Upper lobe of right lung (tissue), 1 donor: ENCODE measurements around the gene CPB2. TPM values are rescaled to one million over a fixed set of nuclear protein-coding genes. Genes with fewer than 3 reads are reported as not detected.

Experiments used
- ATAC-seq: fragments of 200-7000 bp; cut with Tn5 transposase; one replicate; pipeline ENCODE4 v1.9.1; 2020; ENCODE audit warnings: mild to moderate bottlenecking, moderate library complexity
- DNase-seq: peaks from one replicate; pipeline ENCODE4 v3.0.0-alpha.2; 2020
- H3K27ac ChIP-seq: fragments of 200-600 bp; one replicate; pipeline ENCODE4 v1.8.0; 2022
- H3K27me3 ChIP-seq: fragments of 200-600 bp; one replicate; pipeline ENCODE4 v1.8.0; 2022; ENCODE audit warnings: mild to moderate bottlenecking
- H3K36me3 ChIP-seq: fragments of 200-600 bp; one replicate; pipeline ENCODE4 v1.8.0; 2022
- H3K4me1 ChIP-seq: fragments of 200-600 bp; one replicate; pipeline ENCODE4 v1.8.0; 2022
- H3K4me3 ChIP-seq: fragments of 200-600 bp; one replicate; pipeline ENCODE4 v1.8.0; 2022; ENCODE audit warnings: mild to moderate bottlenecking
- H3K9me3 ChIP-seq: fragments of 200-600 bp; one replicate; pipeline ENCODE4 v1.8.0; 2022
- intact Hi-C: fragments of 100-400 bp; cut with DNase I; formaldehyde crosslinking; loops from one replicate; pipeline ENCODE4 v1.11.0; 2022
- total RNA-seq: library from RNA; stranded (reverse); fragmentation: NEBNext Ultra II Directional; extraction: Animal tissue kit (Norgen Biotek cat#: 25700); gene quantifications from one replicate; pipeline ENCODE4 v1.2.1, GENCODE V29; 2021
- TF ChIP-seq, protein P1 (sequence below): fragments of 200-600 bp; IDR thresholded peaks from one replicate; pipeline ENCODE4 v1.8.0; 2022; ENCODE audit warnings: antibody characterized with exemption
- donor health status: DM: no; HTN: yes; CAD: no; lungs with severe emphysema.

CPB2 gene
- total RNA-seq, 1 donor from 2014 or later = 74.4 TPM

DNA sequence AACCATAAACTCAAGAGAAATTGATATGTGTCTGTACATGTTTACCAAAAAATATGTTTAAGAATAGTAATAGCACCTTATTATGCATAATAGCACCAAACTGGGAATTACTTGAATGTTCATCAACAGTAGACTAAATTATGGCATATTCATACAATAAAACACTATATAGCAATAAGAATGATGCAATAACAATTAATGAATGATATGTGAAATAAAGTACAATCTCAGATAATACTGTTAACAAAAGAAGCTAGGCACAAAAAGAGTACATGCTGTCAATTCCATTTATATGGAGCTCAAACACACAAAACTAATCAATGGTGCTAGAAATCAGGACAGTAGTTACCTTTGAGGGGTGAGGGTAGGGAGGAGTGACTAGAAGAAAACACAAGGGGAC, 88.6 kb downstream of the CPB2 start:
- Histone ChIP-seq H3K27ac (no peak overlapping the region), H3K36me3 (peaks cover 60% of the 10 kb centered on the region), H3K4me1 (no peaks in the 10 kb centered on the region), H3K9me3 (no peaks in the 10 kb centered on the region), H3K27me3 (no peaks in the 10 kb centered on the region), H3K4me3 (no peak overlapping the region)
- ATAC-seq = no peak
- TF ChIP-seq, protein P1, sequence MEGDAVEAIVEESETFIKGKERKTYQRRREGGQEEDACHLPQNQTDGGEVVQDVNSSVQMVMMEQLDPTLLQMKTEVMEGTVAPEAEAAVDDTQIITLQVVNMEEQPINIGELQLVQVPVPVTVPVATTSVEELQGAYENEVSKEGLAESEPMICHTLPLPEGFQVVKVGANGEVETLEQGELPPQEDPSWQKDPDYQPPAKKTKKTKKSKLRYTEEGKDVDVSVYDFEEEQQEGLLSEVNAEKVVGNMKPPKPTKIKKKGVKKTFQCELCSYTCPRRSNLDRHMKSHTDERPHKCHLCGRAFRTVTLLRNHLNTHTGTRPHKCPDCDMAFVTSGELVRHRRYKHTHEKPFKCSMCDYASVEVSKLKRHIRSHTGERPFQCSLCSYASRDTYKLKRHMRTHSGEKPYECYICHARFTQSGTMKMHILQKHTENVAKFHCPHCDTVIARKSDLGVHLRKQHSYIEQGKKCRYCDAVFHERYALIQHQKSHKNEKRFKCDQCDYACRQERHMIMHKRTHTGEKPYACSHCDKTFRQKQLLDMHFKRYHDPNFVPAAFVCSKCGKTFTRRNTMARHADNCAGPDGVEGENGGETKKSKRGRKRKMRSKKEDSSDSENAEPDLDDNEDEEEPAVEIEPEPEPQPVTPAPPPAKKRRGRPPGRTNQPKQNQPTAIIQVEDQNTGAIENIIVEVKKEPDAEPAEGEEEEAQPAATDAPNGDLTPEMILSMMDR = no peak
- intact Hi-C loops = no loop called here
- no peak for DNase-seq

DNA sequence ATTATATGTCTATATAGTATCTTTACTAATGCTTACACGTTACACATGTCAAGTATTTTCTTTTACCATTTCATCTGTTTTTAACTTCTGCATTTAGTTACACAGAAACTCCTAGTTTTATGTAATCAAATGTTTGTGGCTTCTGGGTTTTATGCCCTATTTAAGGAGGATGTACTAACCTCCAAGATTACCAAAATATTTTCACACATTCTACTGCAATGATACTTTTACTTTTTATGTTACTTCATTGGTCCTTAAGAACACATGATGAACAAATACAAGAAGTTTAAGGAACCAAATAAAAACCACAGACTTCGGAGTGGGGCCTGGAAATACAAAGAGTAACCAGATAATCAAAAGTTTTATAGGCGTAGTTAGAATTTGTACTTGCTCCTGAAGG, 89.5 kb downstream of the CPB2 start:
- Histone ChIP-seq H3K36me3 (peaks cover 69% of the 10 kb centered on the region), H3K4me1 (no peaks in the 10 kb centered on the region), H3K9me3 (no peaks in the 10 kb centered on the region), H3K27me3 (no peaks in the 10 kb centered on the region), H3K27ac (no peak overlapping the region), H3K4me3 (no peak overlapping the region)
- no peak for DNase-seq
- peak; percentile 62 for ATAC-seq
- TF ChIP-seq, protein P1 = no peak
- intact Hi-C loops = no loop called here

DNA sequence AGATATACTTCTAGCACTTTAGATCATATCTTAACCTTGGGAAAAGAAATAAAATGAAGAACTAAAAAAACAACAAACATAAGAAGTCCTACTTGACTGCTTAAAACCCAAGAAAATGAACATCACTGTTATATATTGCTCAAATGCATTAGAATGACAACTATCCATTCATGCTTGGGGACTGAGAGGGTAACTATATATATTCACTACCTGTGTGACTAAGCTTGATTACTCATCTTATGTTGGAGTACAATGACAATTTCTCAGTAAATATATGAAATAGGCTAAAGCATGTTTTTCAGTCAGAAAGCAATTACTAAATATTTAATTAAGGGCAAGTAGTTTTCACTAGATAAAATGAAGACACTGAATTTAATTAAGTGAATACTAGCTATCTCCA, 92.4 kb downstream of the CPB2 start:
- ATAC-seq = no peak
- TF ChIP-seq, protein P1 = no peak
- Histone ChIP-seq H3K27ac (no peak overlapping the region), H3K36me3 (peaks cover 69% of the 10 kb centered on the region), H3K9me3 (no peaks in the 10 kb centered on the region), H3K27me3 (no peaks in the 10 kb centered on the region), H3K4me3 (no peak overlapping the region), H3K4me1 (no peaks in the 10 kb centered on the region)
- no peak for DNase-seq
- intact Hi-C loops = no loop called here

DNA sequence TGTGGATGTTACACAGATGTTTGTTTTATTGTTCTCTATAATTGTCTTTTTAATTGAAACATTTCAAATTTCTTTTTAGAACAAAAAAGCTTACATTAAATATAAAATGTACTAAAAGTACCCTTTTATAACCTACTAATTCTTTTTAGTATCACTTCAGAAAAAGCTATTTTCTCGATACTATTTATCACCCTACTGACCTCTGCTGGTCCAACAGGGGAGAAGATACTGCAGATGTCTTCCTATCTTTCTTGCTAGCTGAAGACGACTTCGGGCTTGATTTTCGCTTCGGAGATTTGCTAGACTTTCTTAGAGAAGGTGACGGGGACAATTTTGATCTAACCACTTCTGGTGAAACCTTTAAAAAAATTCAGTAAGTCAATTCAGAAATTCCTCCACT, 94.7 kb downstream of the CPB2 start:
- Histone ChIP-seq H3K4me3 (no peak overlapping the region), H3K36me3 (peaks cover 68% of the 10 kb centered on the region), H3K27me3 (no peaks in the 10 kb centered on the region), H3K27ac (no peak overlapping the region), H3K4me1 (no peaks in the 10 kb centered on the region), H3K9me3 (no peaks in the 10 kb centered on the region)
- TF ChIP-seq, protein P1 = no peak
- intact Hi-C loops = no loop called here
- ATAC-seq = no peak
- no peak for DNase-seq

DNA sequence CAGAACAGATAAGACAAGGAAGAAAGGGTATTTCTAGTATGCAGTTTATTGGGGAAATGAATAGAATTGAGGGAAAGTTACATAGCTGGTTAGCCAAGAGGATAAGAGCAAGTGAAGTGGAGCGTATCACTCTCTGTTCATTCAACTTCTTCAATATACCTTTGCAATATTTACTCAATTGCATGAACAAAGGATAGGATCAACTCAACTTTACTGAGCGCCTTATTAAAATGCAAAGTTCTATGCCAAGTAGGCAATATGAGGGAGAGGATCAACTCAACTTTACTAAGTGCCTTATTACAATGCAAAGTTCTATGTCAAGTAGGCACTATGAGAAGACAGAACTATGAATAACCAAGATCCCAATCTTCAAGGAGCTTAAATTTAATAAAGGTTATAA, 96.2 kb downstream of the CPB2 start:
- Histone ChIP-seq H3K27ac (no peak overlapping the region), H3K9me3 (no peaks in the 10 kb centered on the region), H3K4me1 (no peaks in the 10 kb centered on the region), H3K36me3 (peaks cover 59% of the 10 kb centered on the region), H3K27me3 (no peaks in the 10 kb centered on the region), H3K4me3 (no peak overlapping the region)
- no peak for DNase-seq
- no peak for ATAC-seq
- intact Hi-C loops = no loop called here
- TF ChIP-seq, protein P1 = no peak
